A549 (cell line): Measurements from ENCODE around the gene LRRC31. TPM values are rescaled to one million over a fixed set of nuclear protein-coding genes. Genes with fewer than 3 reads are reported as not detected.

ENCODE experiments used
- ATAC-seq, 2 experiments: fragments of 200-7000 bp in 1 of 2; fragments of >200 bp in 1 of 2; cut with Nextera tagmentation in 1 of 2; cut with Tn5 transposase in 1 of 2; 3 replicates each; pipeline versions ENCODE4 v1.8.0 to v1.9.1; 2018 to 2020; ENCODE audit warnings: mild to moderate bottlenecking in 1 of 2, moderate library complexity in 1 of 2
- CTCF ChIA-PET: fragments of 300-600 bp; sonication (Branson Sonifier 250); formaldehyde crosslinking; extraction: SDS; loops from one replicate; lab custom pipeline; 2021; ENCODE audit warnings: antibody characterized with exemption, inconsistent platforms; lab: Yijun Ruan, JAX
- POLR2A ChIA-PET: fragments of 350-600 bp; formaldehyde crosslinking; extraction: SDS; loops from one replicate; lab custom pipeline; 2021; ENCODE audit warnings: antibody characterized with exemption, inconsistent platforms; lab: Yijun Ruan, JAX
- DNase-seq, 2 experiments: peaks; one replicate each; pipeline versions ENCODE4 v3.0.0 to v3.0.0-alpha.2; 2011 to 2016; ENCODE audit warnings: low read depth in 1 of 2, low spot score in 1 of 2
- FAIRE-seq: peaks from 2 replicates; lab custom pipeline; 2011; peaks lifted over from hg19 to GRCh38; lab: Jason Lieb, UNC
- H3K27ac ChIP-seq, 2 experiments: fragments of >200 bp; sonication (Bioruptor Twin); formaldehyde crosslinking; 3 replicates each; pipeline ENCODE4 v1.5.1; 2016 to 2017
- H3K4me1 ChIP-seq: fragments of >200 bp; sonication (Bioruptor Twin); formaldehyde crosslinking; 3 replicates; pipeline ENCODE4 v1.6.1; 2016
- H3K4me2 ChIP-seq: fragments of >200 bp; sonication (Bioruptor Twin); formaldehyde crosslinking; 3 replicates; pipeline ENCODE4 v1.6.1; 2016
- H3K4me3 ChIP-seq: fragments of >200 bp; sonication (Bioruptor Twin); formaldehyde crosslinking; 3 replicates; pipeline ENCODE4 v1.5.1; 2016
- H3K9me3 ChIP-seq: fragments of >200 bp; sonication (Bioruptor Twin); formaldehyde crosslinking; 3 replicates; pipeline ENCODE4 v1.6.1; 2016
- ATOH8 ChIP-seq: fragments of 250-450 bp; sonication (Bioruptor Pico); IDR thresholded peaks from 2 replicates; pipeline ENCODE4 v1.5.0; 2020; ENCODE audit warnings: low read depth, mild to moderate bottlenecking, moderate library complexity
- BCL3 ChIP-seq: fragments of >200 bp; sonication (Bioruptor Twin); formaldehyde crosslinking; IDR thresholded peaks from 3 replicates; pipeline ENCODE4 v1.6.1; 2016
- BHLHE40 ChIP-seq: IDR thresholded peaks from 2 replicates; pipeline ENCODE4 v1.6.1; 2012; ENCODE audit warnings: low read depth, low read length, inconsistent platforms
- CBX8 ChIP-seq: fragments of 200-600 bp; sonication (generic); IDR thresholded peaks from 2 replicates; pipeline ENCODE4 v1.6.1; 2016
- CEBPB ChIP-seq, 2 experiments: fragments of >200 bp in 1 of 2; sonication (Bioruptor Twin) in 1 of 2; formaldehyde crosslinking in 1 of 2; IDR thresholded peaks; 2 replicates each; pipeline ENCODE4 v1.6.1; 2012 to 2016
- EHMT2 ChIP-seq: fragments of 200-600 bp; sonication (generic); IDR thresholded peaks from 2 replicates; pipeline ENCODE4 v1.6.1; 2016; ENCODE audit warnings: antibody characterized with exemption, low read depth, mild to moderate bottlenecking, moderate library complexity
- ESRRA ChIP-seq: fragments of 150-350 bp; IDR thresholded peaks from 2 replicates; pipeline ENCODE4 v1.6.1; 2014; ENCODE audit warnings: mild to moderate bottlenecking, low read length, borderline replicate concordance
- FOSB ChIP-seq: fragments of 250-450 bp; sonication (Bioruptor Pico); IDR thresholded peaks from 2 replicates; pipeline ENCODE4 v1.5.0; 2020; ENCODE audit warnings: mild to moderate bottlenecking, moderate library complexity
- FOSL2 ChIP-seq, 2 experiments: fragments of 450-650 bp in 1 of 2; fragments of >200 bp in 1 of 2; sonication (Bioruptor Twin) in 1 of 2; formaldehyde crosslinking; IDR thresholded peaks; 2 replicates each; pipeline versions ENCODE4 v1.5.0 to v1.6.1; 2016 to 2020; ENCODE audit warnings: mild to moderate bottlenecking in 1 of 2, moderate library complexity in 1 of 2
- FOXS1 ChIP-seq: fragments of 250-450 bp; sonication (Bioruptor Pico); IDR thresholded peaks from 2 replicates; pipeline ENCODE4 v1.5.0; 2020; ENCODE audit warnings: mild to moderate bottlenecking, moderate library complexity
- HES2 ChIP-seq: fragments of >200 bp; sonication (Bioruptor Twin); formaldehyde crosslinking; IDR thresholded peaks from 2 replicates; pipeline ENCODE4 v1.6.1; 2016
- HEYL ChIP-seq: fragments of 250-450 bp; sonication (Bioruptor Pico); IDR thresholded peaks from 2 replicates; pipeline ENCODE4 v1.8.0; 2021; ENCODE audit warnings: mild to moderate bottlenecking, moderate library complexity
- HOXA7 ChIP-seq: fragments of 250-450 bp; sonication (Bioruptor Pico); IDR thresholded peaks from 2 replicates; pipeline ENCODE4 v1.5.0; 2020; ENCODE audit warnings: mild to moderate bottlenecking, moderate library complexity
- HOXB13 ChIP-seq: fragments of 250-450 bp; sonication (Bioruptor Pico); IDR thresholded peaks from 2 replicates; pipeline ENCODE4 v1.5.0; 2020; ENCODE audit warnings: low read depth, mild to moderate bottlenecking, moderate library complexity
- KDM1A ChIP-seq: fragments of 200-600 bp; sonication (generic); IDR thresholded peaks from 2 replicates; pipeline ENCODE4 v1.6.1; 2016; ENCODE audit warnings: low read depth, mild to moderate bottlenecking
- MAX ChIP-seq: IDR thresholded peaks from 2 replicates; pipeline ENCODE4 v1.6.1; 2012
- MYC ChIP-seq: IDR thresholded peaks from 2 replicates; pipeline ENCODE4 v1.6.1; 2012; ENCODE audit warnings: mild to moderate bottlenecking, inconsistent platforms, low read length, improper control_type of control experiment, borderline replicate concordance
- NPAS2 ChIP-seq: fragments of 250-450 bp; sonication (Bioruptor Pico); IDR thresholded peaks from 2 replicates; pipeline ENCODE4 v1.8.0; 2022; ENCODE audit warnings: mild to moderate bottlenecking, moderate library complexity, borderline replicate concordance
- NR3C1 ChIP-seq: fragments of >200 bp; sonication (Bioruptor Twin); formaldehyde crosslinking; IDR thresholded peaks from 3 replicates; pipeline ENCODE4 v1.6.1; 2017
- PBX3 ChIP-seq: IDR thresholded peaks from 2 replicates; pipeline ENCODE4 v1.6.1; 2012
- POLR2A ChIP-seq: IDR thresholded peaks from 2 replicates; pipeline ENCODE4 v1.6.1; 2012; ENCODE audit warnings: mild to moderate bottlenecking, low read length
- TFCP2L1 ChIP-seq: fragments of 250-450 bp; sonication (Bioruptor Pico); IDR thresholded peaks from 2 replicates; pipeline ENCODE4 v1.5.0; 2021; ENCODE audit warnings: mild to moderate bottlenecking
- ZNF302 ChIP-seq: fragments of 250-450 bp; sonication (Bioruptor Pico); IDR thresholded peaks from 2 replicates; pipeline ENCODE4 v1.9.0; 2021; ENCODE audit warnings: inconsistent platforms, mild to moderate bottlenecking, moderate library complexity
- WGBS: methylation state at CpG from one replicate; pipeline ENCODE4 v1.1.6; 2017; ENCODE audit errors: missing lambda C conversion rate; 5-methylcytosine and 5-hydroxymethylcytosine counted together
- polyA plus RNA-seq, 4 experiments: library from polyadenylated mRNA; depleted of rRNA in 3 of 4; stranded (reverse); fragments of >200 nt; fragmentation: RNase III in 1 of 4; extraction: RNeasy Plus Mini Kit Qiagen cat#74134 plus additional on column Dnase treatment in 1 of 4; gene quantifications; 2 replicates in 3 of 4; 3 replicates in 1 of 4; pipeline ENCODE4 v1.2.3, GENCODE V29; 2011 to 2017

The LRRC31 gene
- polyA plus RNA-seq, 2 of the 4 experiments (the other 2 are of a cell fraction), result 0.04 to 0.27 TPM

GRCh38 chr3:169838511-169839030 is 31.2 kb downstream of the LRRC31 start:
- no peak for ATAC-seq
- CTCF ChIA-PET, result no interaction called here
- WGBS, result 46% methylated on average over 1 of the region's 1 CpG

GRCh38 chr3:169836942-169837275 is 32.8 kb downstream of the LRRC31 start:
- no peak for DNase-seq
- 73% methylated on average over 3 of the region's 3 CpGs for WGBS
- no peak for FAIRE-seq
- TF ChIP-seq CEBPB (IDR thresholded peaks at IDR 0.05), result no peak
- no peak for TF ChIP-seq BCL3
- TF ChIP-seq, all 56 proteins: peak for 0
- Histone ChIP-seq H3K4me3 (no peak overlapping the region), H3K27ac (no peak overlapping the region), H3K9me3 (no peaks in the 10 kb centered on the region), H3K4me2 (no peak overlapping the region), H3K4me1 (no peaks in the 10 kb centered on the region)
- 0 out of 6 replicates have a peak, but pooled peaks of 1 of the 2 experiments have one; percentile 46 for ATAC-seq
- ChIA-PET POLR2A (no interaction called here), CTCF (no interaction called here)

More at GRCh38 chr3:169838511-169839030, 31.2 kb downstream of the LRRC31 start:
- DNase-seq (no peak), FAIRE-seq (peak; percentile 13)
- Histone ChIP-seq H3K4me2 (no peak overlapping the region), H3K4me3 (no peak overlapping the region), H3K4me1 (no peaks in the 10 kb centered on the region), H3K9me3 (no peaks in the 10 kb centered on the region), H3K27ac (no peak overlapping the region)
- POLR2A ChIA-PET, result no interaction called here
- no peak for TF ChIP-seq HEYL (CRISPR knock-in tag)

- ChIA-PET POLR2A (no interaction called here), CTCF (no interaction called here)
- TF ChIP-seq ATOH8 (CRISPR knock-in tag), result no peak
- no peak for TF ChIP-seq KDM1A
- TF ChIP-seq HOXB13 (CRISPR knock-in tag), result no peak
- TF ChIP-seq CEBPB (IDR thresholded peaks at IDR 0.05), result no peak
- TF ChIP-seq FOSB (CRISPR knock-in tag), result no peak
- TF ChIP-seq HES2, result no peak
- TF ChIP-seq BHLHE40, result no peak
- TF ChIP-seq MYC, result no peak
- no peak for TF ChIP-seq FOXS1
- no peak for TF ChIP-seq MAX
- FAIRE-seq (no peak), DNase-seq (no peak), ATAC-seq (no peak)
- Histone ChIP-seq H3K4me2 (no peak overlapping the region), H3K4me1 (no peaks in the 10 kb centered on the region), H3K9me3 (no peaks in the 10 kb centered on the region), H3K27ac (no peak overlapping the region), H3K4me3 (no peak overlapping the region)
- 47% methylated on average over 5 of the region's 5 CpGs for WGBS
Observed at GRCh38 chr3:169836078-169836941, 33.4 kb downstream of the LRRC31 start.

GRCh38 chr3:169835533-169835932 is 34.2 kb downstream of the LRRC31 start:
- Histone ChIP-seq H3K4me2 (no peak overlapping the region), H3K4me3 (no peak overlapping the region), H3K9me3 (no peaks in the 10 kb centered on the region), H3K4me1 (no peaks in the 10 kb centered on the region), H3K27ac (no peak overlapping the region)
- ATAC-seq, result no peak
- whole genome bisulfite sequencing, result 17% methylated on average over 1 of the region's 1 CpG
- FAIRE-seq, result no peak
- no peak for TF ChIP-seq HOXA7 (CRISPR knock-in tag)
- TF ChIP-seq NPAS2 (CRISPR knock-in tag), result no peak
- TF ChIP-seq FOSL2 (IDR thresholded peaks at IDR 0.05), result no peak
- TF ChIP-seq FOSL2 (CRISPR knock-in tag; IDR thresholded peaks at IDR 0.05), result no peak
- TF ChIP-seq CBX8, result no peak
- TF ChIP-seq POLR2A, result no peak
- no peak for TF ChIP-seq ESRRA
- TF ChIP-seq ZNF302 (CRISPR knock-in tag), result no peak
- no peak for TF ChIP-seq BCL3
- TF ChIP-seq MYC, result no peak
- no peak for TF ChIP-seq TFCP2L1 (CRISPR knock-in tag)
- no peak for TF ChIP-seq NR3C1
- no peak for TF ChIP-seq EHMT2
- TF ChIP-seq PBX3, result no peak
- ChIA-PET POLR2A (no interaction called here), CTCF (no interaction called here)
- DNase-seq, result no peak
